GM23338 (cell line): Measurements from ENCODE around the gene CAMTA1. TPM values are rescaled to one million over a fixed set of nuclear protein-coding genes. Genes with fewer than 3 reads are reported as not detected.

Source experiments
- ATAC-seq: fragments of 200-7000 bp; cut with Tn5 transposase; 3 replicates; pipeline ENCODE4 v1.9.1; 2020
- DNase-seq: peaks from one replicate; pipeline ENCODE4 v3.0.0-alpha.2; 2015; ENCODE audit warnings: low spot score
- H2AFZ ChIP-seq: fragments of 200-600 bp; sonication (generic); 2 replicates; pipeline ENCODE4 v1.8.0; 2016; ENCODE audit warnings: antibody characterized with exemption, mild to moderate bottlenecking, moderate library complexity
- H3F3A ChIP-seq: fragments of 200-600 bp; sonication (generic); replicated peaks from 2 replicates; pipeline ENCODE4 v1.8.0; 2017; ENCODE audit warnings: antibody characterized with exemption, mixed run types, low read depth
- H3K27ac ChIP-seq: fragments of 200-600 bp; sonication (generic); 2 replicates; pipeline ENCODE4 v1.6.1; 2016; ENCODE audit warnings: low read depth
- H3K27me3 ChIP-seq: fragments of 200-600 bp; sonication (generic); 2 replicates; pipeline ENCODE4 v1.8.0; 2016; ENCODE audit warnings: mild to moderate bottlenecking, mixed run types, moderate library complexity; ENCODE audit not compliant: insufficient read depth
- H3K36me3 ChIP-seq: fragments of 200-600 bp; sonication (generic); 2 replicates; pipeline ENCODE4 v1.8.0; 2016; ENCODE audit warnings: mild to moderate bottlenecking; ENCODE audit not compliant: insufficient read depth
- H3K4me1 ChIP-seq: fragments of 200-600 bp; sonication (generic); 2 replicates; pipeline ENCODE4 v1.8.0; 2016; ENCODE audit warnings: mild to moderate bottlenecking, moderate library complexity; ENCODE audit not compliant: insufficient read depth
- H3K4me2 ChIP-seq: fragments of 200-600 bp; sonication (generic); 2 replicates; pipeline ENCODE4 v1.7.1; 2017; ENCODE audit warnings: mixed run types
- H3K4me3 ChIP-seq: fragments of 200-600 bp; sonication (generic); 2 replicates; pipeline ENCODE4 v1.6.1; 2016; ENCODE audit warnings: mixed run types
- H3K79me2 ChIP-seq: fragments of 200-600 bp; sonication (generic); replicated peaks from 2 replicates; pipeline ENCODE4 v1.8.0; 2017; ENCODE audit warnings: mild to moderate bottlenecking; ENCODE audit not compliant: insufficient read depth
- H3K9me2 ChIP-seq: fragments of 200-600 bp; sonication (generic); 2 replicates; pipeline ENCODE4 v1.8.0; 2017; ENCODE audit not compliant: insufficient read depth
- H4K20me1 ChIP-seq: fragments of 200-600 bp; sonication (generic); replicated peaks from 2 replicates; pipeline ENCODE4 v1.8.0; 2017; ENCODE audit warnings: mild to moderate bottlenecking; ENCODE audit not compliant: insufficient read depth
- H3K27ac Mint-ChIP-seq: 2 replicates; pipeline ENCODE4 v1.8.0; 2020; ENCODE audit warnings: inconsistent platforms, mild to moderate bottlenecking, moderate library complexity, mixed read lengths
- H3K27me3 Mint-ChIP-seq: 3 replicates; pipeline ENCODE4 v1.8.0; 2022; ENCODE audit warnings: low read depth, mild to moderate bottlenecking, moderate library complexity, mixed read lengths, inconsistent platforms; ENCODE audit not compliant: insufficient read depth, poor library complexity
- H3K36me3 Mint-ChIP-seq: 3 replicates; pipeline ENCODE4 v1.8.0; 2021; ENCODE audit warnings: low read depth, mild to moderate bottlenecking, inconsistent platforms, moderate library complexity, mixed read lengths
- H3K4me1 Mint-ChIP-seq: 3 replicates; pipeline ENCODE4 v1.8.0; 2020; ENCODE audit warnings: mild to moderate bottlenecking, inconsistent platforms, mixed read lengths
- H3K4me3 Mint-ChIP-seq: 3 replicates; pipeline ENCODE4 v1.8.0; 2021; ENCODE audit warnings: moderate library complexity, mild to moderate bottlenecking, inconsistent platforms, mixed read lengths
- H3K9me3 Mint-ChIP-seq: 3 replicates; pipeline ENCODE4 v1.8.0; 2020; ENCODE audit warnings: moderate library complexity, mild to moderate bottlenecking, inconsistent platforms, mixed read lengths
- EZH2 ChIP-seq: fragments of 200-600 bp; sonication (generic); IDR thresholded peaks from one replicate; pipeline ENCODE4 v1.8.0; 2017; ENCODE audit warnings: antibody characterized with exemption, mild to moderate bottlenecking, low read depth; ENCODE audit not compliant: unreplicated experiment
- EZH2phosphoT487 ChIP-seq: fragments of 200-600 bp; sonication (generic); IDR thresholded peaks from one replicate; pipeline ENCODE4 v1.8.1; 2018; ENCODE audit warnings: antibody characterized with exemption; ENCODE audit not compliant: unreplicated experiment
- JUNB ChIP-seq: IDR thresholded peaks from one replicate; pipeline ENCODE4 v1.6.1; 2016; ENCODE audit warnings: antibody characterized with exemption; ENCODE audit not compliant: unreplicated experiment
- NANOG ChIP-seq: IDR thresholded peaks from 2 replicates; pipeline ENCODE4 v1.6.1; 2016; ENCODE audit warnings: antibody characterized with exemption, borderline replicate concordance
- POLR2AphosphoS5 ChIP-seq: IDR thresholded peaks from 2 replicates; pipeline ENCODE4 v1.6.1; 2016; ENCODE audit warnings: antibody characterized with exemption, low read depth
- STAT1 ChIP-seq: IDR thresholded peaks from one replicate; pipeline ENCODE4 v1.6.1; 2016; ENCODE audit warnings: antibody characterized with exemption; ENCODE audit not compliant: unreplicated experiment
- ZNF331 ChIP-seq: fragments of 250-450 bp; sonication (Bioruptor Pico); IDR thresholded peaks from 2 replicates; pipeline ENCODE4 v1.5.0; 2020; ENCODE audit warnings: low read depth, mild to moderate bottlenecking, moderate library complexity
- polyA plus RNA-seq: library from polyadenylated mRNA; unstranded; fragments of >200 nt; fragmentation: Nextera tagmentation; extraction: Ambion mirVana; gene quantifications from 2 replicates; pipeline ENCODE4 v1.2.1, GENCODE V29; 2016
- total RNA-seq: library from RNA; depleted of rRNA; stranded (reverse); fragments of >200 nt; shearing (Covaris generic); gene quantifications from 2 replicates; pipeline ENCODE4 v1.2.3, GENCODE V29; 2014
- TF ChIP-seq, protein P1 (sequence below): IDR thresholded peaks from one replicate; pipeline ENCODE4 v1.6.1; 2018; ENCODE audit warnings: antibody characterized with exemption; ENCODE audit not compliant: unreplicated experiment
- TF ChIP-seq, protein P2 (sequence below): fragments of 250-450 bp; sonication (Bioruptor Pico); IDR thresholded peaks from 2 replicates; pipeline ENCODE4 v1.5.0; 2020; ENCODE audit warnings: mild to moderate bottlenecking, moderate library complexity
- TF ChIP-seq, protein P3 (sequence below): IDR thresholded peaks from 2 replicates; pipeline ENCODE4 v1.6.1; 2016; ENCODE audit warnings: antibody characterized with exemption

Gene CAMTA1
- total and polyA plus RNA-seq, 2 experiments from 2014 or later, result 115 to 519 TPM

- Mint-ChIP-seq H3K4me1 (peaks cover 2% of the 10 kb centered on the region; the same call in 2 of the 3 replicates), H3K9me3 (no peaks in the 10 kb centered on the region), H3K36me3 (no peaks in the 10 kb centered on the region), H3K27me3 (no peaks in the 10 kb centered on the region), H3K27ac (no peak overlapping the region; the same call in 1 of the 2 replicates), H3K4me3 (no peak overlapping the region)
- no peak overlapping the region for H3K27ac ChIP-seq
- H3K79me2 ChIP-seq, result no peaks in the 10 kb centered on the region; the same call in 1 of the 2 replicates
- no peak for DNase-seq
- H3K4me2 ChIP-seq, result no peak overlapping the region
- peaks cover 7% of the 10 kb centered on the region for H4K20me1 ChIP-seq
- no peaks in the 10 kb centered on the region for H3K27me3 ChIP-seq
- TF ChIP-seq STAT1 (no peak), EZH2 (no peak), POLR2AphosphoS5 (no peak), ZNF331 (CRISPR knock-in tag) (no peak), EZH2phosphoT487 (no peak), NANOG (no peak), JUNB (no peak)
- TF ChIP-seq, protein P1, sequence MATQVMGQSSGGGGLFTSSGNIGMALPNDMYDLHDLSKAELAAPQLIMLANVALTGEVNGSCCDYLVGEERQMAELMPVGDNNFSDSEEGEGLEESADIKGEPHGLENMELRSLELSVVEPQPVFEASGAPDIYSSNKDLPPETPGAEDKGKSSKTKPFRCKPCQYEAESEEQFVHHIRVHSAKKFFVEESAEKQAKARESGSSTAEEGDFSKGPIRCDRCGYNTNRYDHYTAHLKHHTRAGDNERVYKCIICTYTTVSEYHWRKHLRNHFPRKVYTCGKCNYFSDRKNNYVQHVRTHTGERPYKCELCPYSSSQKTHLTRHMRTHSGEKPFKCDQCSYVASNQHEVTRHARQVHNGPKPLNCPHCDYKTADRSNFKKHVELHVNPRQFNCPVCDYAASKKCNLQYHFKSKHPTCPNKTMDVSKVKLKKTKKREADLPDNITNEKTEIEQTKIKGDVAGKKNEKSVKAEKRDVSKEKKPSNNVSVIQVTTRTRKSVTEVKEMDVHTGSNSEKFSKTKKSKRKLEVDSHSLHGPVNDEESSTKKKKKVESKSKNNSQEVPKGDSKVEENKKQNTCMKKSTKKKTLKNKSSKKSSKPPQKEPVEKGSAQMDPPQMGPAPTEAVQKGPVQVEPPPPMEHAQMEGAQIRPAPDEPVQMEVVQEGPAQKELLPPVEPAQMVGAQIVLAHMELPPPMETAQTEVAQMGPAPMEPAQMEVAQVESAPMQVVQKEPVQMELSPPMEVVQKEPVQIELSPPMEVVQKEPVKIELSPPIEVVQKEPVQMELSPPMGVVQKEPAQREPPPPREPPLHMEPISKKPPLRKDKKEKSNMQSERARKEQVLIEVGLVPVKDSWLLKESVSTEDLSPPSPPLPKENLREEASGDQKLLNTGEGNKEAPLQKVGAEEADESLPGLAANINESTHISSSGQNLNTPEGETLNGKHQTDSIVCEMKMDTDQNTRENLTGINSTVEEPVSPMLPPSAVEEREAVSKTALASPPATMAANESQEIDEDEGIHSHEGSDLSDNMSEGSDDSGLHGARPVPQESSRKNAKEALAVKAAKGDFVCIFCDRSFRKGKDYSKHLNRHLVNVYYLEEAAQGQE, result no peak
- TF ChIP-seq, protein P2, sequence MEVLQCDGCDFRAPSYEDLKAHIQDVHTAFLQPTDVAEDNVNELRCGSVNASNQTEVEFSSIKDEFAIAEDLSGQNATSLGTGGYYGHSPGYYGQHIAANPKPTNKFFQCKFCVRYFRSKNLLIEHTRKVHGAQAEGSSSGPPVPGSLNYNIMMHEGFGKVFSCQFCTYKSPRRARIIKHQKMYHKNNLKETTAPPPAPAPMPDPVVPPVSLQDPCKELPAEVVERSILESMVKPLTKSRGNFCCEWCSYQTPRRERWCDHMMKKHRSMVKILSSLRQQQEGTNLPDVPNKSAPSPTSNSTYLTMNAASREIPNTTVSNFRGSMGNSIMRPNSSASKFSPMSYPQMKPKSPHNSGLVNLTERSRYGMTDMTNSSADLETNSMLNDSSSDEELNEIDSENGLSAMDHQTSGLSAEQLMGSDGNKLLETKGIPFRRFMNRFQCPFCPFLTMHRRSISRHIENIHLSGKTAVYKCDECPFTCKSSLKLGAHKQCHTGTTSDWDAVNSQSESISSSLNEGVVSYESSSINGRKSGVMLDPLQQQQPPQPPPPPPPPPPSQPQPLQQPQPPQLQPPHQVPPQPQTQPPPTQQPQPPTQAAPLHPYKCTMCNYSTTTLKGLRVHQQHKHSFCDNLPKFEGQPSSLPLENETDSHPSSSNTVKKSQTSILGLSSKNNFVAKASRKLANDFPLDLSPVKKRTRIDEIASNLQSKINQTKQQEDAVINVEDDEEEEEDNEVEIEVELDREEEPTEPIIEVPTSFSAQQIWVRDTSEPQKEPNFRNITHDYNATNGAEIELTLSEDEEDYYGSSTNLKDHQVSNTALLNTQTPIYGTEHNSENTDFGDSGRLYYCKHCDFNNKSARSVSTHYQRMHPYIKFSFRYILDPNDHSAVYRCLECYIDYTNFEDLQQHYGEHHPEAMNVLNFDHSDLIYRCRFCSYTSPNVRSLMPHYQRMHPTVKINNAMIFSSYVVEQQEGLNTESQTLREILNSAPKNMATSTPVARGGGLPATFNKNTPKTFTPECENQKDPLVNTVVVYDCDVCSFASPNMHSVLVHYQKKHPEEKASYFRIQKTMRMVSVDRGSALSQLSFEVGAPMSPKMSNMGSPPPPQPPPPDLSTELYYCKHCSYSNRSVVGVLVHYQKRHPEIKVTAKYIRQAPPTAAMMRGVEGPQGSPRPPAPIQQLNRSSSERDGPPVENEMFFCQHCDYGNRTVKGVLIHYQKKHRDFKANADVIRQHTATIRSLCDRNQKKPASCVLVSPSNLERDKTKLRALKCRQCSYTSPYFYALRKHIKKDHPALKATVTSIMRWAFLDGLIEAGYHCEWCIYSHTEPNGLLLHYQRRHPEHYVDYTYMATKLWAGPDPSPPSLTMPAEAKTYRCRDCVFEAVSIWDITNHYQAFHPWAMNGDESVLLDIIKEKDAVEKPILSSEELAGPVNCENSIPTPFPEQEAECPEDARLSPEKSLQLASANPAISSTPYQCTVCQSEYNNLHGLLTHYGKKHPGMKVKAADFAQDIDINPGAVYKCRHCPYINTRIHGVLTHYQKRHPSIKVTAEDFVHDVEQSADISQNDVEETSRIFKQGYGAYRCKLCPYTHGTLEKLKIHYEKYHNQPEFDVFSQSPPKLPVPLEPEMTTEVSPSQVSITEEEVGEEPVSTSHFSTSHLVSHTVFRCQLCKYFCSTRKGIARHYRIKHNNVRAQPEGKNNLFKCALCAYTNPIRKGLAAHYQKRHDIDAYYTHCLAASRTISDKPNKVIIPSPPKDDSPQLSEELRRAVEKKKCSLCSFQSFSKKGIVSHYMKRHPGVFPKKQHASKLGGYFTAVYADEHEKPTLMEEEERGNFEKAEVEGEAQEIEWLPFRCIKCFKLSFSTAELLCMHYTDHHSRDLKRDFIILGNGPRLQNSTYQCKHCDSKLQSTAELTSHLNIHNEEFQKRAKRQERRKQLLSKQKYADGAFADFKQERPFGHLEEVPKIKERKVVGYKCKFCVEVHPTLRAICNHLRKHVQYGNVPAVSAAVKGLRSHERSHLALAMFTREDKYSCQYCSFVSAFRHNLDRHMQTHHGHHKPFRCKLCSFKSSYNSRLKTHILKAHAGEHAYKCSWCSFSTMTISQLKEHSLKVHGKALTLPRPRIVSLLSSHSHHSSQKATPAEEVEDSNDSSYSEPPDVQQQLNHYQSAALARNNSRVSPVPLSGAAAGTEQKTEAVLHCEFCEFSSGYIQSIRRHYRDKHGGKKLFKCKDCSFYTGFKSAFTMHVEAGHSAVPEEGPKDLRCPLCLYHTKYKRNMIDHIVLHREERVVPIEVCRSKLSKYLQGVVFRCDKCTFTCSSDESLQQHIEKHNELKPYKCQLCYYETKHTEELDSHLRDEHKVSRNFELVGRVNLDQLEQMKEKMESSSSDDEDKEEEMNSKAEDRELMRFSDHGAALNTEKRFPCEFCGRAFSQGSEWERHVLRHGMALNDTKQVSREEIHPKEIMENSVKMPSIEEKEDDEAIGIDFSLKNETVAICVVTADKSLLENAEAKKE, result no peak
- TF ChIP-seq, protein P3, sequence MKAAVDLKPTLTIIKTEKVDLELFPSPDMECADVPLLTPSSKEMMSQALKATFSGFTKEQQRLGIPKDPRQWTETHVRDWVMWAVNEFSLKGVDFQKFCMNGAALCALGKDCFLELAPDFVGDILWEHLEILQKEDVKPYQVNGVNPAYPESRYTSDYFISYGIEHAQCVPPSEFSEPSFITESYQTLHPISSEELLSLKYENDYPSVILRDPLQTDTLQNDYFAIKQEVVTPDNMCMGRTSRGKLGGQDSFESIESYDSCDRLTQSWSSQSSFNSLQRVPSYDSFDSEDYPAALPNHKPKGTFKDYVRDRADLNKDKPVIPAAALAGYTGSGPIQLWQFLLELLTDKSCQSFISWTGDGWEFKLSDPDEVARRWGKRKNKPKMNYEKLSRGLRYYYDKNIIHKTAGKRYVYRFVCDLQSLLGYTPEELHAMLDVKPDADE, result no peak
- no peak for ATAC-seq
- H3K4me3 ChIP-seq, result no peak overlapping the region
- H3F3A ChIP-seq, result no peaks in the 10 kb centered on the region
- H3K4me1 ChIP-seq, result no peaks in the 10 kb centered on the region
- H3K9me2 ChIP-seq, result no peaks in the 10 kb centered on the region
- no peak overlapping the region for H2AFZ ChIP-seq
- H3K36me3 ChIP-seq, result no peaks in the 10 kb centered on the region
Measured at GRCh38 chr1:6886523-6886922, 101.3 kb downstream of the CAMTA1 start.
